22Rv1 (cell line): ENCODE results near the gene SEMA7A.

ENCODE experiments used
- H3K27ac ChIP-seq: fragments of 450-650 bp; 2 replicates; pipeline ENCODE4 v1.5.1; 2017
- ZFX ChIP-seq: fragments of 450-650 bp; IDR thresholded peaks from 2 replicates; pipeline ENCODE4 v1.6.1; 2017; ENCODE audit warnings: antibody characterized with exemption, borderline replicate concordance
- TF ChIP-seq, protein P1 (sequence below): fragments of 450-650 bp; IDR thresholded peaks from 2 replicates; pipeline ENCODE4 v1.5.1; 2017; ENCODE audit warnings: mild to moderate bottlenecking

SEMA7A gene

DNA sequence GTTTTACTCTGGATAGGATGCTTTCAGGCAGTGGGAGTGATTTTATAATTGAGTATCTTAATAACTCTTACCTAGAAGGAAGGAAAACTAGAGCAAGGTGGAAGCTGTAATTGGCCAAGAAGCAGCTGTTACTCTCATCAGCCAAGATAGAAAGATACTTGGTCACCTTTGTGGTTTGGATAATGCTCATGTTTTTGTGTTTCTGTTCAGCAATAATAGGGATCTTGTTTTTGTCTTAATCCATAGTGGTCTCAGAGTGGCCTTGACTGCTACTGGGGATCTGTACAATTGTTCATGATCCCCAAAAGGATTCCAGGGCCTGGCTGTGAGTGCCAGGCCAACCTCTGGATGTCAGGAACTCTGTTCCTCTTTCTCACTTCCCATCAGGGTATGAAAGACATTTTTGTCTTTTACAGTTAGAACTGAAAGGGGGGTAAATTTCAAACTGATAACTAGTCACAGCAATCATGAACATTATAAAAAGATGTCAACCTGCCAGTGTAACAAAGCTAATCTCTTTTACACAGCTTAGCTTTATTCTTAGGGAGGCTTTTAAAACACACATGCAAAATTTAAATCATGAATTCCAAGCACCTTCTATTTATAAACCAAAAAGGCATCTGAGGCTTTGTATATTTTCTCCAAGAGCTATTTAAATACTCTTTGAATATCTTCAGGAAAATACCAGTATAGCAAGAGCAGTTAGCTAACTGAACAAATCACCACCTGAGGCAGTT lies 21.2 kb upstream of the SEMA7A start:
- no peak overlapping the region for H3K27ac ChIP-seq
- no peak for TF ChIP-seq ZFX
- TF ChIP-seq, protein P1, sequence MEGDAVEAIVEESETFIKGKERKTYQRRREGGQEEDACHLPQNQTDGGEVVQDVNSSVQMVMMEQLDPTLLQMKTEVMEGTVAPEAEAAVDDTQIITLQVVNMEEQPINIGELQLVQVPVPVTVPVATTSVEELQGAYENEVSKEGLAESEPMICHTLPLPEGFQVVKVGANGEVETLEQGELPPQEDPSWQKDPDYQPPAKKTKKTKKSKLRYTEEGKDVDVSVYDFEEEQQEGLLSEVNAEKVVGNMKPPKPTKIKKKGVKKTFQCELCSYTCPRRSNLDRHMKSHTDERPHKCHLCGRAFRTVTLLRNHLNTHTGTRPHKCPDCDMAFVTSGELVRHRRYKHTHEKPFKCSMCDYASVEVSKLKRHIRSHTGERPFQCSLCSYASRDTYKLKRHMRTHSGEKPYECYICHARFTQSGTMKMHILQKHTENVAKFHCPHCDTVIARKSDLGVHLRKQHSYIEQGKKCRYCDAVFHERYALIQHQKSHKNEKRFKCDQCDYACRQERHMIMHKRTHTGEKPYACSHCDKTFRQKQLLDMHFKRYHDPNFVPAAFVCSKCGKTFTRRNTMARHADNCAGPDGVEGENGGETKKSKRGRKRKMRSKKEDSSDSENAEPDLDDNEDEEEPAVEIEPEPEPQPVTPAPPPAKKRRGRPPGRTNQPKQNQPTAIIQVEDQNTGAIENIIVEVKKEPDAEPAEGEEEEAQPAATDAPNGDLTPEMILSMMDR: no peak

DNA sequence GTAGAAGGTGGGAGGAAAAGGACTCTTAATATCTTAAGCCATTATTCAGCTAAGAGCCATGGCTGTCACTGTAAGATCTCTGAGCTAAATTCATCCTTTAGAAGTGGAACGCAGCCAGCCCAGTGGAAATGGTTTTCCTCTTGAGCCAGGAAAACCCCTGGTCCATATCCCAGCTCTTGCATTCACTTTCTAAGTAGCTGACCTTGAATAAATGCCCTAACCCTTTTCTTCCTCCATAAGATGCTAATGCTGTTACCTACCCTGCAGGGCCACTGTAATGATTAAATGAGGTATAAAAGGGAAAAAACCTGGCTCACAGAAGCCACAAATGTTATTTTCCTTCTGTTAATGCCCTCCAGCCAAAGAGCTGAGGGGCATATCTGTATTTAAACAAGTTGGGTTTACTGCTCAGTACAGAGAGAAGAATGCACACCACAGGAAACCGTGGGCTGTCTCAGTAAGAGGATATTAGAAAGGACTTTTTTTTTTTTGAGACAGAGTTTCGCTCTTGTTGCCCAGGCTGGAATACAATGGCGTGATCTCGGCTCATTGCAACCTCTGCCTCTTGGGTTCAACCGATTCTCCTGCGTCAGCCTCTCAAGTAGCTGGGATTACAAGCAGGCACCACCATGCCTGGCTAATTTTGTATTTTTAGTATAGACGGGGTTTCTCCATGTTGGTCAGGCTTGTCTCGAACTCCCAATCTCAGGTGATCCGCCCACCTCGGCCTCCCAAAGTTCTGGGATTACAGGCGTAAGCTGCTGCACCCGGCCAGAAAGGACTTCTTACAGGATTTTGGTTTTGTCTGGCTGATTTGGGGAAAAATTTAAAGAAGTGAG lies 20.4 kb upstream of the SEMA7A start:
- TF ChIP-seq, protein P1: no peak
- no peak for TF ChIP-seq ZFX
- no peak overlapping the region for H3K27ac ChIP-seq

DNA sequence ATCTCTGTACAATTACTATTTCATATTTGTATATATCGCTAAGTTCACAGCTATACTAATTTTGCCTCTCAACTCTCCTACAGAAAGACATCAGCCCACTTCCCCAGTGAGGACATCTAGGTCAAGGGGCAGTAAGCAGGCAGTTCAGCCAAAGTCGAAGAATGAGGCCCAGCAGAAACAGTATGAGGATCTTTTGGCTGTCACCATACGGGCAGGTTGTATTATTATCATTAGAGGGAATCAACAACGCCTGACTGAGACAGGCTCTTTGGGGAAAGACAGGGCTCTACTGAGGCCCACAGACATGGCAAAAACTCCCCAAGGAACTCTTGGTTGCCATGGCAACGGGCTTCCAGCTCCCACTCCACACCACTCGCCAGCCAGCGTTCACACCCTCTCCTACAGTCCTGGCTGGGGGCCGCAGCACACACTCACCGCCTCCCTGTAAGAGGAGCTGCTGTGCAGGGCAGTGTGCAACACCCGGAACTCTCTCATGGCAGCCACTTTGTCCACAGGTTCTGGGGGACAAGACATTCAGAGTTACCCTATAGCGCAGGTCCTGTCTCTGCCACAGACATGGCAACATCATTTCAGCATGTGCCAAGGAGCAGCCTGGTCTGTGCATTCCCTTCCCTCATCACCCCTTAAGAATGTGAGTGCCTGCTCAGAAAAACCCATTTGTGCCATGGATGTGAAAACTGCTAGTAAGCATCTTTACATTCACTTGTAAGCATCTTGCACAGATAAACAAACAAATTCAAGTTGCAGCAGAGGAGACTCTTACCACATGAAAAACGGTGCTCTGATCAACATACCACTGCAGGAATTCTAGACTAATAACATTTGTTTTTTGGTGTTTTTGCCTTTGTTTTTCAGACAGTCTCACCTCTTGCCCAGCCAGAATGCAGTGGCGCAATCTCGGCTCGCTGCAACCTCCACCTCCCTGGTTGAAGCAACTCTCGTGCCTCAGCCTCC lies 18.4 kb upstream of the SEMA7A start:
- no peak for TF ChIP-seq ZFX
- TF ChIP-seq, protein P1: no peak
- H3K27ac ChIP-seq: no peak overlapping the region

DNA sequence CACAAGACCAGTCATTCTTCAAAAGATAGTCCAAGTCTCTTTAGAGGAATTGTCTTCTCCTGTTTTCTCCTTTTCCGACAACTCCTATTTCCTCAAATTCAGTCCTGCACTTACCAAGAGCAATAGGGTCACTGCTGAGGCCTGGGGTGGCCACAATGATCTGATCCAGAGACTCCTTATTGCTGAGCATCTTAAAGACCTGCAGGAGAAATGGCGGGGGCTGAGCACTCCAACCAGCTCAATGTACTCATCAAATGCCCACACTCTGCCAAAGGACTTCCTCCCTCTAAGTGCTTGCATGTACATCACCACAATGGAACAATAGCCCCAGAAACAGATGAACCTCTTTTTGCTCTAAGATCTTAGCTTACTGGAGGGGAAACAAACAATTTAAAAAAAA lies 17.6 kb upstream of the SEMA7A start:
- TF ChIP-seq, protein P1: no peak
- TF ChIP-seq ZFX: no peak
- no peak overlapping the region for H3K27ac ChIP-seq

DNA sequence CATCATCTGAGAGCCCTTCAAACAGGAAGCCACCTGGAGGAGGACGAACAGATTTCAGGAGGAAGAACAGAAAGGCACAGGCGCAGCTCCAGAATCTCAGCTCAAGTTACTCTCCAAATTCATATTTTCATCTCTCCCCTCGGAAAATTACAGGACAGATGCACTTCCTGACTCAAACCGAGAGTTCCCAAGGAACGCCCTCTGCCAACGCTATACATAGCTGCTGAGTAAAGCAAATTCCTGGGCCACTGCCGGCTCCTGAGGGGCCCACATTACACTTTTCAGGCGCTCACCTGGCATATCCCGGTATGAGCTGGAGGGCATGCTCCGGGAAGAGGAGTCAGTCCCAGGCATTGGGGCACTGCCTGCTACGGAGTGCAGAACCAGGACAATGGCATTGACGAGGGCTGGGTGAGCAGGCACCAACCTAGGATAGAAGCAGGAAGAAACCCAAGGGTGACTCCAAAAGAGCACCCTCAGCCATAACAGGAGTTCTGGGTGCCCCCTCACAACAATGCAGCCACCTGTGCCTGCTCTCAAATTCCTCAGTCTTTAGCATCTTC lies 16.0 kb upstream of the SEMA7A start:
- TF ChIP-seq, protein P1: no peak
- TF ChIP-seq ZFX: no peak

DNA sequence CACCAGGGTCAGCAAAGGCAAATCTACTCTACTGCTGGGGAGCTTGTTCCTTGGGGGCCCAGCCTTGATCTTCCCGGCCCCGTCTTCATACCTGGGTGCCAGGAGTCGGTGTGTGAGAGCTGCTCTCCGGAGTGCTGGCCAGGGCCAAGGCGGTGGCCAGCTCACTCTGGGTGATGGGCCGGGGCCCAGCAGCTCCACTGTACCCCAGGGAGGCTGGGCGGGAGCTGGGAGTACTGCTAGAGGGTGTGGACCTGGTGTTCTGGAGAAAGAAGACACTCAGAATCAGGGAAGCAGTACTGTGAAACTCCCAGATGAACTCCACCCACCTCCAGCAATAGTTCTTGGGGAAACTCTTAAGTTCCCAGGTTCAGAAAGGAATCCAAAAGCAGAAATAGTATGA lies 15.3 kb upstream of the SEMA7A start:
- TF ChIP-seq, protein P1: no peak
- no peak for TF ChIP-seq ZFX
- H3K27ac ChIP-seq: no peak overlapping the region

More for the DNA sequence above, 16.0 kb upstream of the SEMA7A start:
- H3K27ac ChIP-seq: no peak overlapping the region
